Neural cell (in vitro differentiated cells): ENCODE results near the gene MAGI1.

Experiments used
- CTCF ChIP-seq: fragments of 450-650 bp; IDR thresholded peaks from 2 replicates; pipeline ENCODE4 v1.5.1; 2014; ENCODE audit warnings: antibody characterized with exemption, mild to moderate bottlenecking, moderate library complexity; ENCODE audit not compliant: poor library complexity, severe bottlenecking
- POLR2AphosphoS5 ChIP-seq: IDR thresholded peaks from 2 replicates; pipeline ENCODE4 v1.6.1; 2012

DNA sequence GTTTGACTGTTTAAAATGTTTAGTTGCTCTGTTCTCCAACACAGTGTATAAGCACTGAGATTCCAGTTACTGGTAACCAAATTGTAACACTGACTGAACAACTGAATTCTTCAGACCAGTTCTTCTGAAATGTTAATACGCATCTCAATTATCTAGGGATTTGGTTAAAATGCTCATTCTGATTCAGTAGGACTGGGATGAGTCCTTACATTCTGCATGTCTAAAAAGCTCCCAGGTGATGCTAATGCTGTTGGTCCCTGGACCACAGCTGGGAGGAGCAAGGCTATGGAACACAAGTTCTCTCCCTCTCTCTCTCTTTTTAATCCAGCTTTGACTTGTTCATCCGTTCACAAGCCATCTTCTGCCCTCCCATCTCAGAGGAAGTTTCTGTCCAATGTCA, 380.3 kb downstream of the MAGI1 start:
- TF ChIP-seq CTCF (no peak), POLR2AphosphoS5 (no peak)
